ENCODE results near the gene FKBP3. TPM values are rescaled to one million over a fixed set of nuclear protein-coding genes. Genes with fewer than 3 reads are reported as not detected.
"Not testable (repeated sequence)": the region's sequence is repeated elsewhere in the genome, so short reads cannot be mapped to it uniquely, and the experiment has no call there.

Gene FKBP3
- total and polyA plus RNA-seq, 7 experiments from 2014 or later = 31.7 to 82.6 (median 55.4) TPM

DNA sequence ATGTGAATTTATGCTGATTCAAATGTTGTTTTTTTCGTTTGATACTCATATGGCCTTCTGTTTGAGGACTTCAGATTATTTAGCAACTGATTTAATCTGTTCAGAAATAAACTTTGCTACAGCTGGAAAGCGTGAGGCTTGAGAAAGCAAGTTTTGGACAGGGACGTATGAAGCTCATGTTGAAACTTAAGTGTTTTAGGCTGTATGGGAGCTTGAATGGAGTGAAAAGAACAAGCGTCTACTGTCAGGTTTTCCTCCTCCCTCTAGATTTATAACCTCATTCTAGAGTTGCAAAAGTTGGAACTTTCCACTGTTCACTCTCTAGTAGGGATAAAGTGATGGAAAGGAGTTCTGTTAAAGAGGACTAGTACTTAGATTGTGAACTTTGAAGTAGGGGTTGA, 49.3 kb downstream of the FKBP3 start:
- ChIA-PET CTCF (no interaction called here), POLR2A (interaction anchor here (0.6 to 2.3 kb wide), 3 partner anchors 50 to 186 kb away, joined by 3 to 11 read pairs (median 6); partner anchors contain the start of genes FANCM, FKBP3 and TOGARAM1)
- intact Hi-C loops (cut with micrococcal nuclease) = loop anchor here (1.0 to 2.0 kb wide), 6 partner anchors 7 to 188 kb away; partner anchors contain the start of genes FKBP3 (in 2 of the 2), TOGARAM1 (in 2 of the 2) and MIS18BP1 (in 1 of the 2)
- Mint-ChIP-seq H3K27ac (peak overlapping the region; percentile 8 to 98 (median 90)), H3K36me3 (peaks cover 0 to 5% (median 0%) of the 10 kb centered on the region in 5 donors), H3K9me3 (no peaks in the 10 kb centered on the region), H3K4me3 (peak overlapping the region; percentile 94 to 97 (median 96)), H3K4me1 (peaks cover 38 to 71% (median 58%) of the 10 kb centered on the region in 7 donors), H3K27me3 (no peaks in the 10 kb centered on the region)
- ATAC-seq (no peak), DNase-seq (no peak)
- Histone ChIP-seq H3K36me3 (ENCODE audit: control insufficient read depth in 2 of 3, insufficient read depth in 3 of 3, low read length in 3 of 3) (peaks cover 0 to 3% (median 0%) of the 10 kb centered on the region in 3 experiments), H3K4me1 (ENCODE audit: control insufficient read depth in 2 of 2, insufficient read depth in 2 of 2, low read length in 2 of 2) (peaks cover 21 to 42% of the 10 kb centered on the region in 2 donors), H3K27me3 (ENCODE audit: control insufficient read depth in 2 of 2, insufficient read depth in 2 of 2, low read length in 2 of 2) (no peaks in the 10 kb centered on the region), H3K9me3 (ENCODE audit: control insufficient read depth in 2 of 3, low read length in 3 of 3) (no peaks in the 10 kb centered on the region), H3K27ac (ENCODE audit: low read depth, low read length) (peak overlapping the region; percentile 84), H3K4me3 (ENCODE audit: low read length) (peak overlapping the region; percentile 86)

DNA sequence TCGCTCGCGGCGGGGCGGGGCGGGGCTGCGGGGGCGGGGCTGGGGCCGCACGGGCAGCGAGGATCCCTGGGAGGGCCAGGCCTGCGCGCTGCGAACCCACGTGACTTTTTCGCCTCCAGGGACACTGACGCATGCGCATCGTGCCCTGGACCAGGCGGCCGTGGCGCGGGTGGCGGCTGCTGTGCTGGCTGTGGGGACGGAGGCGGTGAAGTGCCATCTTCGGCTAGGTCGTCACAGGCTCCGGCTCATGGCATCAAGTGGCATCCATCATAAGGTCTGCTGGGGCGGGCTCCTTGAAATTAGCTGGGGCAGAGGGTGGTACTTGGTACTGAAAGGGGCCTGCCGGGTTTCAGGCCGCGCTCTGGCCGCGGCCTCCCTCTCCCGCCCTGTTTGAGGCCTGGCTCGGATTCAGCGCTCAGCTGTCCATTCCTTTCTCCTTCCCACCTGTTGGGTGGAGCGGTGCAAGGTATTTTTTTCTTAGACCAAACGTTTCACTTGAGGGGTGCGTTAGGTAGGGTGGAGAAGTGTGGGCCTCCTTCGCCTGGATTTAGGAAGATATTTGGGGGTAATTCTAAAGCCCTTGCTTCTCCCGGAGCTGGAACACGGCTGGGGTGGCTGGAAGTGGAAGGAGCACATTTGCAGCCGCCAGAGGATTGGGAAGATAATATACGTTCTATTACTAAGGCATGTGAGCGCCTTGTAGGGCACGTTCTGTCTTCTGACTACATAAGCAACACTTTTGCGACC, 50.1 kb downstream of the FKBP3 start, which contains the start of gene PRPF39:
Gene PRPF39, plus strand, starts transcription at position 141 of the 747 bp plus-strand sequence. CDS start 11,124 bp downstream, outside the sequence.
- Histone ChIP-seq H3K36me3 (ENCODE audit: control insufficient read depth in 2 of 3, insufficient read depth in 3 of 3, low read length in 3 of 3) (peaks cover 0 to 3% (median 0%) of the 10 kb centered on the region in 3 experiments), H3K4me1 (ENCODE audit: control insufficient read depth in 2 of 2, insufficient read depth in 2 of 2, low read length in 2 of 2) (peaks cover 21 to 40% of the 10 kb centered on the region in 2 donors), H3K27ac (ENCODE audit: low read depth, low read length) (peak within 1 kb of the TSS; percentile 84), H3K27me3 (ENCODE audit: control insufficient read depth in 2 of 2, insufficient read depth in 2 of 2, low read length in 2 of 2) (no peaks in the 10 kb centered on the region), H3K4me3 (ENCODE audit: low read length) (peak within 1 kb of the TSS; percentile 86), H3K9me3 (ENCODE audit: control insufficient read depth in 2 of 3, low read length in 3 of 3) (no peaks in the 10 kb centered on the region)
- peak; percentile 89 to 97 (median 92) for DNase-seq
- ATAC-seq = peak; percentile 97
- POLR2A ChIA-PET = interaction anchor here (0.5 to 2.3 kb wide), 6 partner anchors 13 to 185 kb away, joined by 3 to 11 read pairs (median 4); partner anchors contain the start of genes FANCM, FKBP3, MIS18BP1 and TOGARAM1
- no peaks in the 10 kb centered on the region for H3K27me3 Mint-ChIP-seq
- H3K4me1 Mint-ChIP-seq = peaks cover 35 to 63% (median 50%) of the 10 kb centered on the region in 7 donors
- CTCF ChIA-PET = no interaction called here
- H3K9me3 Mint-ChIP-seq = no peaks in the 10 kb centered on the region
- H3K27ac Mint-ChIP-seq = peak within 1 kb of the TSS; percentile 89 to 98 (median 93)
- H3K36me3 Mint-ChIP-seq = peaks cover 0 to 5% (median 0%) of the 10 kb centered on the region in 5 donors
- H3K4me3 Mint-ChIP-seq = peak within 1 kb of the TSS; percentile 94 to 97 (median 96)
- intact Hi-C loops (cut with micrococcal nuclease) = loop anchor here (1.0 to 2.0 kb wide), 6 partner anchors 8 to 187 kb away; partner anchors contain the start of genes FKBP3 (in 2 of the 2), MIS18BP1 (in 2 of the 2) and TOGARAM1 (in 2 of the 2)

- peak overlapping the region; percentile 86 for H3K4me3 ChIP-seq (ENCODE audit: low read length)
- H3K27me3 ChIP-seq (ENCODE audit: control insufficient read depth in 2 of 2, insufficient read depth in 2 of 2, low read length in 2 of 2) = no peaks in the 10 kb centered on the region
- H3K36me3 ChIP-seq (ENCODE audit: control insufficient read depth in 2 of 3, insufficient read depth in 3 of 3, low read length in 3 of 3) = peaks cover 0 to 3% (median 0%) of the 10 kb centered on the region in 3 experiments
- DNase-seq (no peak), ATAC-seq (no peak)
- Mint-ChIP-seq H3K27me3 (no peaks in the 10 kb centered on the region), H3K4me3 (peak overlapping the region; percentile 79 to 97 (median 95)), H3K9me3 (no peaks in the 10 kb centered on the region), H3K27ac (peak overlapping the region; percentile 68 to 96 (median 90)), H3K36me3 (peaks cover 0 to 5% (median 0%) of the 10 kb centered on the region in 5 donors), H3K4me1 (peaks cover 35 to 57% (median 46%) of the 10 kb centered on the region in 7 donors)
- ChIA-PET CTCF (no interaction called here), POLR2A (interaction anchor here (0.6 to 2.3 kb wide), 5 partner anchors 12 to 170 kb away, joined by 3 to 11 read pairs (median 4); partner anchors contain the start of genes FANCM, FKBP3, MIS18BP1 and TOGARAM1)
- peaks cover 21 to 36% of the 10 kb centered on the region in 2 donors for H3K4me1 ChIP-seq (ENCODE audit: control insufficient read depth in 2 of 2, insufficient read depth in 2 of 2, low read length in 2 of 2)
- intact Hi-C loops (cut with micrococcal nuclease) = loop anchor here in 1 of 2 donors (1.0 kb wide), 1 partner anchor 170 kb away; the partner anchor contains the start of gene MIS18BP1
- H3K27ac ChIP-seq (ENCODE audit: low read depth, low read length) = peak overlapping the region; percentile 84
- H3K9me3 ChIP-seq (ENCODE audit: control insufficient read depth in 2 of 3, low read length in 3 of 3) = no peaks in the 10 kb centered on the region
These were observed 50.7 kb downstream of the FKBP3 start for GRCh38 chr14:45083617-45083975.

DNA sequence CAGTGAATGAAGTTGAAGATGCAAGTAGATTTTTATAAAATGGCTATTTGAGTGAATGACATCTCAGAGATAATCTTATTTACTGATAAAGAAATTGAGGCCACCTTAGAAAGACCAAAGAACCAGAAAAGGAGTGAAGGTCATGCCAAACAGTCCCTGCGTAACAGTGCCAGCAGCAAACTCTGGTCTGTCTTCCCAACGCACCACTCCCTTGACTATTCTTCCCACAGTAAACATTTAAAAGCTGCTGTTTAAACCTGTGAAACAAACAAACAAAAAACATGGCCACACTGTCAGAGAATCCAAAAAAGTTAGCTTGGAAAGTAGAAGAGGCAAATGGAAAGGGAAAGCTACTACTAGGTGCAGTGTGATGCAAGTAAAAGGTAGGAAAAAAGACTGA, 51.9 kb downstream of the FKBP3 start:
- no peak overlapping the region for H3K4me3 ChIP-seq (ENCODE audit: low read length)
- intact Hi-C loops (cut with micrococcal nuclease) = no loop called here
- H3K27ac ChIP-seq (ENCODE audit: low read depth, low read length) = no peak overlapping the region
- H3K36me3 ChIP-seq (ENCODE audit: control insufficient read depth in 2 of 3, insufficient read depth in 3 of 3, low read length in 3 of 3) = peaks cover 0 to 3% (median 0%) of the 10 kb centered on the region in 3 experiments
- H3K27ac Mint-ChIP-seq = peak overlapping the region in 4 of 9 donors; percentile 17 to 93 (median 92)
- H3K9me3 ChIP-seq (ENCODE audit: control insufficient read depth in 2 of 3, low read length in 3 of 3) = no peaks in the 10 kb centered on the region
- H3K4me1 ChIP-seq (ENCODE audit: control insufficient read depth in 2 of 2, insufficient read depth in 2 of 2, low read length in 2 of 2) = peaks cover 15 to 27% of the 10 kb centered on the region in 2 donors
- no peaks in the 10 kb centered on the region for H3K9me3 Mint-ChIP-seq
- ATAC-seq = no peak
- DNase-seq = no peak
- H3K4me1 Mint-ChIP-seq = peaks cover 25 to 47% (median 38%) of the 10 kb centered on the region in 7 donors
- peak overlapping the region in 7 of 10 donors; percentile 2 to 95 (median 40) for H3K4me3 Mint-ChIP-seq
- ChIA-PET CTCF (no interaction called here), POLR2A (no interaction called here)
- no peaks in the 10 kb centered on the region for H3K27me3 ChIP-seq (ENCODE audit: control insufficient read depth in 2 of 2, insufficient read depth in 2 of 2, low read length in 2 of 2)
- H3K27me3 Mint-ChIP-seq = no peaks in the 10 kb centered on the region
- peaks cover 0 to 5% (median 0%) of the 10 kb centered on the region in 5 donors for H3K36me3 Mint-ChIP-seq

DNA sequence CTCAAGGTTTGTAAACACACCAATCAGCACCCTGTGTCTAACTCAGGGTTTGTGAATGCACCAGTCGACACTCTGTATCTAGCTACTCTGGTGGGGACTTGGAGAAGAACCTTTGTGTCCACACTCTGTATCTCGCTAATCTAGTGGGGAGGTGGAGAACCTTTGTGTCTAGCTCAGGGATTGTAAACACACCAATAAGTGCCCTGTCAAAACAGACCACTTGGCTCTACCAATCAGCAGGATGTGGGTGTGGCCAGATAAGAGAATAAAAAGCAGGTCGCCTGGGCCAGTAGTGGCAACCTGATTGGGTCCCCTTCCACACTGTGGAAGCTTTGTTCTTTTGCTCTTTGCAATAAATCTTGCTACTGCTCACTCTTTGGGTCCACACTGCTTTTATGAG, 53.2 kb downstream of the FKBP3 start:
- peaks cover 15 to 17% of the 10 kb centered on the region in 2 donors for H3K4me1 ChIP-seq (ENCODE audit: control insufficient read depth in 2 of 2, insufficient read depth in 2 of 2, low read length in 2 of 2)
- H3K27ac ChIP-seq (ENCODE audit: low read depth, low read length); H3K4me3 ChIP-seq (ENCODE audit: low read length); ATAC-seq; H3K9me3 ChIP-seq (ENCODE audit: control insufficient read depth in 2 of 3, low read length in 3 of 3); intact Hi-C loops (cut with micrococcal nuclease); POLR2A ChIA-PET; H3K4me3 Mint-ChIP-seq; H3K27me3 Mint-ChIP-seq; H3K36me3 ChIP-seq (ENCODE audit: control insufficient read depth in 2 of 3, insufficient read depth in 3 of 3, low read length in 3 of 3); CTCF ChIA-PET; H3K9me3 Mint-ChIP-seq; H3K27me3 ChIP-seq (ENCODE audit: control insufficient read depth in 2 of 2, insufficient read depth in 2 of 2, low read length in 2 of 2); H3K27ac Mint-ChIP-seq; DNase-seq; H3K36me3 Mint-ChIP-seq: not testable (repeated sequence)
- peaks cover 12 to 34% (median 25%) of the 10 kb centered on the region in 7 donors for H3K4me1 Mint-ChIP-seq

DNA sequence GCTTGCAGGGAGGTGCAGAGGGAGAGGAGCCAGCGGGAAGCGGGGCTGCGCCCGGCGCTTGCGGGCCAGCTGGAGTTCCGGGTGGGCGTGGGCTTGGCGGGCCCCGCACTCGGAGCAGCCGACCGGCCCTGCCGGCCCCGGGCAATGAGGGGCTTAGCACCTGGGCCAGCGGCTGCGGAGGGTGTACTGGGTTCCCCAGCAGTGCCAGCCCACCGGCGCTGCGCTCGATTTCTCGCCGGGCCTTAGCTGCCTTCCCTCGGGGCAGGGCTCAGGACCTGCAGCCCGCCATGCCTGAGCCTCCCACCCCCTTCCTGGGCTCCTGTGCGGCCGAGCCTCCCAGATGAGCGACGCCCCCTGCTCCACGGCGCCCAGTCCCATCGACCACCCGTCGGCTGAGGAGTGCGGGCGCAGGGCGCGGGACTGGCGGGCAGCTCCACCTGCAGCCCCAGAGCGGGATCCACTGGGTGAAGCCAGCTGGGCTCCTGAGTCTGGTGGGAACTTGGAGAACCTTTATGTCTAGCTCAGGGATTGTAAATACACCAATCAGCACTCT, 53.8 kb downstream of the FKBP3 start:
- H3K4me1 Mint-ChIP-seq = peaks cover 8 to 28% (median 20%) of the 10 kb centered on the region in 7 donors
- intact Hi-C loops (cut with micrococcal nuclease); H3K36me3 Mint-ChIP-seq; H3K9me3 ChIP-seq (ENCODE audit: control insufficient read depth in 2 of 3, low read length in 3 of 3); POLR2A ChIA-PET; H3K9me3 Mint-ChIP-seq; CTCF ChIA-PET; H3K4me3 Mint-ChIP-seq; H3K4me3 ChIP-seq (ENCODE audit: low read length); H3K27ac ChIP-seq (ENCODE audit: low read depth, low read length); H3K27me3 Mint-ChIP-seq; DNase-seq; H3K36me3 ChIP-seq (ENCODE audit: control insufficient read depth in 2 of 3, insufficient read depth in 3 of 3, low read length in 3 of 3); H3K27me3 ChIP-seq (ENCODE audit: control insufficient read depth in 2 of 2, insufficient read depth in 2 of 2, low read length in 2 of 2); ATAC-seq; H3K27ac Mint-ChIP-seq: not testable (repeated sequence)
- peaks cover 11% of the 10 kb centered on the region in 2 donors for H3K4me1 ChIP-seq (ENCODE audit: control insufficient read depth in 2 of 2, insufficient read depth in 2 of 2, low read length in 2 of 2)
